NCI-H128 (cell line): Measurements from ENCODE around the gene AMMECR1.
"Not testable (repeated sequence)": the region's sequence is repeated elsewhere in the genome, so short reads cannot be mapped to it uniquely, and the experiment has no call there.

Experiments used
- DNase-seq: peaks from one replicate; lab custom pipeline; 2025; ENCODE audit not compliant: unreplicated experiment; lab: John Stamatoyannopoulos, UW

AMMECR1 gene

GRCh38 chrX:110259117-110259516 is 58.8 kb downstream of the AMMECR1 start:
- DNase-seq = no peak

GRCh38 chrX:110258552-110258951 is 59.3 kb downstream of the AMMECR1 start:
- DNase-seq = no peak

GRCh38 chrX:110257889-110258288 is 60.0 kb downstream of the AMMECR1 start:
- DNase-seq = no peak

- DNase-seq = no peak
Measured at GRCh38 chrX:110252711-110253110, 65.2 kb downstream of the AMMECR1 start.

GRCh38 chrX:110251961-110252360 is 65.9 kb downstream of the AMMECR1 start:
- DNase-seq = no peak

DNA sequence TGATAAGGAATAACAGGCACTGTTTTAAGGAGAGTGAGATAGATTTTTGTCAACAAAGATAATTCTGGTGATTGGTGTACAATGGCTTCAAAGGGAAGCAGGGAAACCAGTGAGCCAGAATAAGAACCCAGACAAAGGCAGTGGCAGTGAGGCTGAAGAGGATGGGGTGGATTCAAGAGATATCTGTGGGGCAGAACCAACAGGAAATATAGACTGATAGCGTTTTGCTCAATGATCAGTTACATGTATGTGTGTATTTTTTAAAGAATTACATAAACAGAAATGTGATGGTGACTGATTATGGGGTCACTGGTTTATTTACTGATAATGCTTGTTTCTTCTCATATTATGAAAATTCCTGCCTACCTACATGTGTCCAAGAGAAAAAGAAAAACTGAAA is 66.4 kb downstream of the AMMECR1 start:
- DNase-seq = no peak

DNA sequence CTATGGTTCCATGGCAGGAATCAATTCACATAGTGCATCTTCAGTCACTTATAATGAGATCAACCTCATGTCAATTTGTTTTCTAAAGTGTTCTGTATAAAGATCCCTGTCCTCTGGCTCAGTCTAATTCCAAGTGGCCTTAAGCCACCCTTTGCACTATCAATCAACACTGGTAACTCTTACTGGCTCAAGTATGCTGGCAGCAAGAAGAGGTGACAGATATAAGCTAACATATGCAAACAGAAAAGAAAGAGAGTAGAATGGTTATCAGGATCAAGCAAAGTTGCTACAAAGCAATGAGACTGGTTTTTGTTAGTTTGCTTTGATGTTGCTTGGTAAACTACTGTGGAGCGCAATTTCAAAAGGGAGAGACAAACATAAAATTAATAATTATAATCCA is 67.0 kb downstream of the AMMECR1 start:
- DNase-seq = no peak

DNA sequence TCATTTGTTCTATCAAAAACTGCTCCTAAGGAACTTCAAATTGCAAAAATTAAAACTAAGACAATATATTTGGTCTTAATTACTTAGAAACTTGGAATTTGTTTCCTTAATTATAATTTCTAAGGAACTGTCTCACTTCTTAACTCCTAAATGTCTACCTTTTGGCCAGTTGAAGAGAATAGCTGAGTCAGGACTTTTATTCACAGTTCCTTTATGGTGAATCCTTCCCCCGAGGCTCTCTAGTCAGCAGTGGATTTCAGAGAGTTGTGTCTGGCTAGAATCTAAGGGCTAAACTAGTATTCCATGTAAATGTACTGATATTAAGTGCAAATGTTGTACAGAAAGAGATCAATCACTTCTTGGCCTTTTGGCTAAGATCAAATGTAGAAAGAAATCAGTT is 69.3 kb downstream of the AMMECR1 start:
- DNase-seq = no peak

DNA sequence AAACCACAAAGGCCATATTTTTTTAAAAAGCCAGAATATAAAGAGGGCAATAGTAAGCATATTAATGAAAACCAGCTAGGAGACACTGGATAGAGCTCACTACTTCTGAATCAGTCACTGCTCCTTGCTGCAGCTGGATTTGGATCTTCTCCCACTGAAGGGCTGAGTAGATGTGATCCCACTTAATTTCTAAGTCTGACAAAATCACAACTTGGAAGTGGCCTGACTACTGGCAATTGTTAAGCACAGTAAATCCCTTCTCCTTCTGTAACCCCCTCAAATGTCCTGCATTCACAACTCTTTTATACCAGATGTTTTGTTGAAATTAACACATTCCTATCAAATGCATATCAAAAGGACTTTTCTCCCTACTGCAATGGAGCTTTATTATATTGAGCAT is 72.9 kb downstream of the AMMECR1 start:
- no peak for DNase-seq

- DNase-seq = no peak
Measured at GRCh38 chrX:110242371-110242770, 75.5 kb downstream of the AMMECR1 start.

DNA sequence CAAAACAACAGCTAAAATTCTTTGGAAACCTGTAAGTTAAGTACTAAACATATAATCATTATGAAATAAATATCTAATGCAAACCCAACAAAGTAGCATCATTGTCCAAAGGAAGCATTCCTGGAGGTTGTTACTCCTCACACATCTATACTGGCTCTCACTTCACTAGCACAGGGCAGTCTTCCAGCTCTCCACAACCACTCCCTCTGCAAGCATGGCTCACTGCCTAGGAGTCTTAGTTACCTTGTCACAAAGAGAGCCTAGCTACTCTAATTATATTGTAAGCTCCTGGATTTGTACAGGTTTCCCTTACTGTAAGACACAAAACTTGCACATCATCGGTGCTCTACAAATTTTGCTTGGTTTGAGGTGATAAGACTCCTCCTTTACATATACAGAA is 76.1 kb downstream of the AMMECR1 start:
- DNase-seq = no peak

DNA sequence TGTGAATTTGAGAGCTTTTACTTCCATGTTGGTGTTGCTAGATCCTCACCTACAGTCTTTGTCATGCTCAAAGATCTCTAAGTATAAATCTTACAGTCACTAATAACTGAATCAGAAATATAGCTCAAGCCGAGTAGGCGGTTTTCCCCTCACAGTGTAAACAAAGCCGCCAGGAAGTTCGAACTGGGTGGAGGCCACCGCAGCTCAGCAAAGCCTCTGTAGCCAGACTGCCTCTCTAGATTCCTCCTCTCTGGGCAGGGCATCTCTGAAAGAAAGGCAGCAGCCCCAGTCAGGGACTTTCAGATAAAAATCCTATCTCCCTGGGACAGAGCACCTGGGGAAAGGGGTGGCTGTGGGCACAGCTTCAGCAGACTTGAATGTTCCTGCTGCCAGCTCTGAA is 79.6 kb downstream of the AMMECR1 start:
- DNase-seq = not testable (repeated sequence)

GRCh38 chrX:110231485-110231884 is 86.4 kb downstream of the AMMECR1 start:
- DNase-seq = not testable (repeated sequence)

DNA sequence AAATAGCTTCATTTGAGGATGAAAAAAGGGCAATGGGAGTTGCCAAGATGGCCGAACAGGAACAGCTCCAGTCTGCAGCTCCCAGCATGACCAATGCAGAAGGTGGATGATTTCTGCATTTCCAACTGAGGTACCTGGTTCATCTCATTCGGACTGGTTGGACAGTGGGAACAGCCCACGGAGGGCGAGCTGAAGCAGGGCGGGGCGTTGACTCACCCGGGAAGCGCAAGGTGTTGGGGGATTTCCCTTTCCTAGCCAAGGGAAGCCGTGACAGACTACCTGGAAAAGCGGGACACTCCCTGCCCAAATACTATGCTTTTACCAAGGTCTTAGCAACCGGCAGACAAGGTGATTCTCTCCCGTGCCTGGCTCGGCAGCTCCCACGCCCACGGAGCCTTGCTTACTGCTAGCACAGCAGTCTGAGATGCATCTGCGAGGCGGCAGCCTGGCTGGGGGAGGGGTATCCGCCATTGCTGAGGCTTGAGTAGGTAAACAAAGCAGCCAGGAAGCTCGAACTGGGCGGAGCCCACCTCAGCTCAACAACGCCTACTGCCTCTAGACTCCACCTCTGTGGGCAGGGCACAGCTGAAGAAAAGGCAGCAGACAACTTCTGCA is 88.3 kb downstream of the AMMECR1 start:
- DNase-seq = not testable (repeated sequence)

DNA sequence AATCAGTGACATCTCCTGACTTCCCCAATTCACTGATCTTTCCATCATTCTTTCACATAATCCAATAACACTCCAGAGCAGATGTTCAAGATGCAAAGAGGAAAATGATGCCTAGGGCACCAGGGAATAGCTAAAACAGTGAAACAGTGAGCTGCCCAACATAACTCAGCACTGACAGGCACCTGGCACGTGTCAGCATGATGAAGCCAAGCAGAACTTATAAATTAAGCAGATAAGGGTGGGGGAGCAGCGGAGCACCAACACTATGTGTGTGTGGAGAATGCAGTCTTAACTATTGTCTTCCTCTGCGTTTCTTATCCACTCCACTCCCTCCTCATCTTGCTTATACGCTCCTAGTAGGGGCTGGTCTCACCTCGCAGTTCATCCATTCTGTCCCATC is 89.4 kb downstream of the AMMECR1 start:
- DNase-seq = no peak

GRCh38 chrX:110226931-110227330 is 91.0 kb downstream of the AMMECR1 start:
- no peak for DNase-seq

DNA sequence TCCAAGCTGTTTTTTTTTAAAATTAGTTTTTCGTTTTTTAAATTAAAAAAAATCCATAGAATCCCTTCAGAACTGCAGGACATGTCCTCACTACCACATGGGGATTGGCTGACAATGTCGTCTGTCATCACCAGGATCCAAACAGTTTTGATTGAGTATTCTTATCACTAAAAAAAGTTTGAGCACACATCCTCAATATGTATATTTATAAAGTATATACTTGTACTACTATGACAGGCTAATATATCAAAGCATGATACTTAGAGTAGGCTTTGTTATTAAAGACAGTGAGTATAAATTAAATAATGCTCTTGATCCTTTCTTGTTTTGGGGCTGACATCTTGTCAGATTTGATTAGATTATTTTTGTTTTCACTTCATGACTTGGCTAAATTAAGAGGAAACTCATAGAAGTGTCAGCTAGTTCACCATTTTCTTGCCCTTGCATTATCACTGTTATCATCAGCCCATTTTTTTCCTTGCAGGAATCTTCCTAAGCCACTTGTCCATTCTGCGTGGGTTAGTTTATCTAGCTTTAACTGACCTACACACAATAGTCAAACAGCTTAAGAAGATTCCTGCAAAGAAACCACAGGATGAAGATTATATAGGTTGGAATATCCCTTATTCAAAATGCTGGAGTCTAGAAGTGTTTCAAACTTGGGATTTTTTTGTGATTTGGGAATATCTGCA is 92.8 kb downstream of the AMMECR1 start:
- DNase-seq = no peak

- DNase-seq = no peak
Measured at GRCh38 chrX:110222497-110223257, 95.2 kb downstream of the AMMECR1 start.

- no peak for DNase-seq
Measured at GRCh38 chrX:110219920-110220319, 98.0 kb downstream of the AMMECR1 start.

DNA sequence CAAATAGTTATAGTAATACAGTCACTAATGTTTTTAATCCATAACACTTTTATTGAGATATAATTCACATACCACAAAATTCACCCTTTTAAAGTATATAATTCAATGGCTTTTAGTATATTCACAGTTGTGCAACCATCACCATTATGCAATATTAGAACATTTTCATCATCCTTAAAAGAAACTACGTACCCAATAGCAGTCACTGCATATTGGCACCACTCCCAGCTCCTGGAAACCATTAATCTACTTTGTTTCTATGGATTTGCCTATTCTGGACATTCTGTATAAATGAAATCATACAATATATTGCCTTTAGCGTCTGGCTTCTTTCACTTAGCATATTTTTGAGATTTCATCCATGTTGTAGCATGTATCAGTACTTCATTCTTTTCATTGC is 99.3 kb downstream of the AMMECR1 start:
- no peak for DNase-seq

DNA sequence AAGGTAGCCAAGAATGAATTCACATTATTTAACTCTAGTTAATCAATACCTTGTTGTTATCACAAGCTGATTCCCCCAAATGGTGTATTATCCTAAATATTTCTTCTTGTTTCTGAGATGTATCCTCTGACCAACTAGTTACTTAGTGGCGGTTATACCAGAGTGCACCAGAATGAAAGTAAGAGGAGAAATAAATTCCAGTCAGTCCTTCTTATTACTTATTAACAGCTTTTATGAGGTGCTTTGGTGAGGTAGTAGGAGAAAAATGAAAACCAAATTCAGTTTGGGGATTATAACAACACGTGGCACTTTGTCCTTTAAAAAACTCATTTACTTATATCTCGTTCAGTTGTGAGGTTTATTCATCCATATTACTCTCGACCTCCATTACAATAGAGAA is 101.9 kb downstream of the AMMECR1 start:
- no peak for DNase-seq

GRCh38 chrX:110215411-110215810 is 102.5 kb downstream of the AMMECR1 start:
- DNase-seq = no peak
